HepG2 (cell line): ENCODE data around the gene SMURF2. TPM values are rescaled to one million over a fixed set of nuclear protein-coding genes. Genes with fewer than 3 reads are reported as not detected.
A peak's percentile ranks its signal among the peaks of the same experiment; 100 is the strongest.

ENCODE experiments used
- FOXJ3 ChIP-seq: sonication (generic); formaldehyde crosslinking; IDR thresholded peaks from 2 replicates; pipeline ENCODE4 v1.4.0; 2020; ENCODE audit warnings: missing genetic modification reagents, mild to moderate bottlenecking, borderline replicate concordance
- FOXO1 ChIP-seq: sonication (generic); formaldehyde crosslinking; IDR thresholded peaks from 2 replicates; pipeline ENCODE4 v1.4.0; 2020; ENCODE audit warnings: missing genetic modification reagents
- KLF11 ChIP-seq: IDR thresholded peaks from 2 replicates; pipeline ENCODE4 v1.6.1; 2016; ENCODE audit warnings: missing compliant biosample characterization
- LRRFIP1 ChIP-seq: sonication (generic); formaldehyde crosslinking; conservative IDR thresholded peaks from 2 replicates; pipeline ENCODE4 v1.4.0; 2020; ENCODE audit warnings: missing genetic modification reagents
- REST ChIP-seq, 2 experiments: IDR thresholded peaks; 2 replicates each; pipeline ENCODE4 v1.6.1; 2011 to 2012; ENCODE audit warnings: low read length in 2 of 2, borderline replicate concordance in 1 of 2, low read depth in 1 of 2, mild to moderate bottlenecking in 1 of 2, moderate library complexity in 1 of 2
- SAP130 ChIP-seq: IDR thresholded peaks from 2 replicates; pipeline ENCODE4 v1.6.1; 2016; ENCODE audit warnings: low read depth
- SRSF4 ChIP-seq: fragments of 200-400 bp; formaldehyde crosslinking; IDR thresholded peaks from one replicate; pipeline ENCODE4 v1.6.1; 2018; ENCODE audit warnings: mild to moderate bottlenecking, low read depth, low read length, moderate library complexity; ENCODE audit not compliant: poor library complexity, severe bottlenecking
- STAT6 ChIP-seq: sonication (generic); formaldehyde crosslinking; IDR thresholded peaks from 2 replicates; pipeline ENCODE4 v1.4.0; 2020; ENCODE audit warnings: missing genetic modification reagents, mild to moderate bottlenecking, borderline replicate concordance
- XRCC5 ChIP-seq: fragments of 200-400 bp; formaldehyde crosslinking; optimal IDR thresholded peaks from 2 replicates; pipeline ENCODE3; 2017; ENCODE audit warnings: mild to moderate bottlenecking, low read length
- ZBTB39 ChIP-seq: sonication (generic); formaldehyde crosslinking; IDR thresholded peaks from 2 replicates; pipeline ENCODE4 v1.5.0; 2020; ENCODE audit warnings: missing genetic modification reagents
- ZMYM3 ChIP-seq: sonication (generic); formaldehyde crosslinking; IDR thresholded peaks from 2 replicates; pipeline ENCODE4 v1.5.1; 2020; ENCODE audit warnings: mild to moderate bottlenecking, missing genetic modification reagents
- ZNF431 ChIP-seq: sonication (generic); formaldehyde crosslinking; IDR thresholded peaks from 2 replicates; pipeline ENCODE4 v1.9.0; 2022; ENCODE audit warnings: missing genetic modification reagents, low read depth, mild to moderate bottlenecking, borderline replicate concordance
- ZNF556 ChIP-seq: sonication (generic); formaldehyde crosslinking; IDR thresholded peaks from 2 replicates; pipeline ENCODE4 v1.4.0; 2020; ENCODE audit warnings: mild to moderate bottlenecking, missing genetic modification reagents, borderline replicate concordance
- ZNF879 ChIP-seq: sonication (generic); formaldehyde crosslinking; IDR thresholded peaks from 2 replicates; pipeline ENCODE4 v1.8.1; 2023; ENCODE audit warnings: missing genetic modification reagents
- polyA plus RNA-seq, 8 experiments: library from polyadenylated mRNA; depleted of rRNA in 3 of 8; stranded (reverse) in 7 of 8; unstranded in 1 of 8; fragments of >200 nt; fragmentation: Illumina TruSeq in 4 of 8; extraction: Trizol in 4 of 8; gene quantifications; 2 replicates each; pipeline versions ENCODE4 v1.2.1 to v1.2.3, GENCODE V29; 2011 to 2016; ENCODE audit warnings: low read depth in 4 of 8, missing spikeins in 1 of 8, mixed read lengths in 1 of 8; ENCODE audit not compliant: insufficient read depth in 1 of 8
- total RNA-seq, 5 experiments: library from RNA; depleted of rRNA; stranded (reverse); fragments of >200 nt; fragmentation: Illumina TruSeq; extraction: Trizol; gene quantifications; 2 replicates each; pipeline ENCODE4 v1.2.3, GENCODE V29; 2016; ENCODE audit warnings: low read depth in 1 of 5

Gene SMURF2
- total and polyA plus RNA-seq, 2 of the 13 experiments (the other 11 are each of a cell fraction or from before 2014, with no cell fraction given) = 14.9 to 24.3 TPM

GRCh38 chr17:64694207-64694606 is 32.1 kb upstream of the SMURF2 start (continued):
- no peak for TF ChIP-seq ZBTB39 (CRISPR knock-in tag)
- no peak for TF ChIP-seq LRRFIP1 (CRISPR knock-in tag)
- TF ChIP-seq ZMYM3 (CRISPR knock-in tag) = peak; percentile 68
- no peak for TF ChIP-seq SRSF4
- TF ChIP-seq REST (IDR thresholded peaks at IDR 0.05; ENCODE audit: borderline replicate concordance in 1 of 2, low read depth in 1 of 2, low read length in 2 of 2) = no peak
- 0 out of 2 replicates have a peak, but pooled peaks have one; percentile 47 for TF ChIP-seq KLF11 (CRISPR knock-in tag)
- no peak for TF ChIP-seq XRCC5
- 0 out of 2 replicates have a peak, but pooled peaks have one; percentile 48 for TF ChIP-seq FOXJ3 (CRISPR knock-in tag)
- 0 out of 2 replicates have a peak, but pooled peaks have one; percentile 32 for TF ChIP-seq ZNF431 (CRISPR knock-in tag)
- no peak for TF ChIP-seq ZNF879 (CRISPR knock-in tag)
- TF ChIP-seq STAT6 (CRISPR knock-in tag) = no peak
- TF ChIP-seq FOXO1 = peak; percentile 52; the same call in 1 of the 2 replicates
- no peak for TF ChIP-seq ZNF556 (CRISPR knock-in tag)
- TF ChIP-seq SAP130 = peak; percentile 74
